Measurements from ENCODE around the gene ASXL3. TPM values are rescaled to one million over a fixed set of nuclear protein-coding genes. Genes with fewer than 3 reads are reported as not detected.

Gene ASXL3
- total RNA-seq, 1 experiment from 2014 or later: not detected

- Histone ChIP-seq H3K4me3 (ENCODE audit: low read length) (no peak overlapping the region), H3K9me3 (ENCODE audit: low read length) (no peaks in the 10 kb centered on the region), H3K27ac (ENCODE audit: low read length) (no peak overlapping the region), H2AFZ (ENCODE audit: low read length) (no peak overlapping the region), H3F3A (ENCODE audit: low read length, unreplicated experiment) (no peaks in the 10 kb centered on the region), H3K9me2 (replicated peaks; ENCODE audit: low read length) (no peaks in the 10 kb centered on the region), H3K4me2 (ENCODE audit: low read length) (no peak overlapping the region), H3K9ac (ENCODE audit: low read length) (no peak overlapping the region), H3K36me3 (ENCODE audit: low read depth, low read length) (no peaks in the 10 kb centered on the region), H3K79me2 (ENCODE audit: low read length) (no peaks in the 10 kb centered on the region), H3K27me3 (ENCODE audit: low read length) (no peaks in the 10 kb centered on the region), H4K20me1 (ENCODE audit: low read length) (no peaks in the 10 kb centered on the region), H3K4me1 (ENCODE audit: insufficient read depth, low read length) (no peaks in the 10 kb centered on the region)
- POLR2A ChIA-PET (ENCODE audit: unreplicated experiment): no interaction called here
- DNase-seq (no peak), ATAC-seq (no peak)
- CTCF ChIA-PET: no interaction called here
- no TSS peak for BruUV-seq (replicated peaks)
- TF ChIP-seq, protein P1, sequence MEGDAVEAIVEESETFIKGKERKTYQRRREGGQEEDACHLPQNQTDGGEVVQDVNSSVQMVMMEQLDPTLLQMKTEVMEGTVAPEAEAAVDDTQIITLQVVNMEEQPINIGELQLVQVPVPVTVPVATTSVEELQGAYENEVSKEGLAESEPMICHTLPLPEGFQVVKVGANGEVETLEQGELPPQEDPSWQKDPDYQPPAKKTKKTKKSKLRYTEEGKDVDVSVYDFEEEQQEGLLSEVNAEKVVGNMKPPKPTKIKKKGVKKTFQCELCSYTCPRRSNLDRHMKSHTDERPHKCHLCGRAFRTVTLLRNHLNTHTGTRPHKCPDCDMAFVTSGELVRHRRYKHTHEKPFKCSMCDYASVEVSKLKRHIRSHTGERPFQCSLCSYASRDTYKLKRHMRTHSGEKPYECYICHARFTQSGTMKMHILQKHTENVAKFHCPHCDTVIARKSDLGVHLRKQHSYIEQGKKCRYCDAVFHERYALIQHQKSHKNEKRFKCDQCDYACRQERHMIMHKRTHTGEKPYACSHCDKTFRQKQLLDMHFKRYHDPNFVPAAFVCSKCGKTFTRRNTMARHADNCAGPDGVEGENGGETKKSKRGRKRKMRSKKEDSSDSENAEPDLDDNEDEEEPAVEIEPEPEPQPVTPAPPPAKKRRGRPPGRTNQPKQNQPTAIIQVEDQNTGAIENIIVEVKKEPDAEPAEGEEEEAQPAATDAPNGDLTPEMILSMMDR (conservative IDR thresholded peaks at IDR 0.05; ENCODE audit: low read depth, low read length): no peak
- TF ChIP-seq EZH2 (IDR thresholded peaks at IDR 0.05; ENCODE audit: low read length, unreplicated experiment) (no peak), EZH2phosphoT487 (IDR thresholded peaks at IDR 0.05; ENCODE audit: borderline replicate concordance, low read length) (no peak)
- intact Hi-C loops (cut with micrococcal nuclease): no loop called here
These were observed 25.4 kb downstream of the ASXL3 start for GRCh38 chr18:33603454-33603853.

DNA sequence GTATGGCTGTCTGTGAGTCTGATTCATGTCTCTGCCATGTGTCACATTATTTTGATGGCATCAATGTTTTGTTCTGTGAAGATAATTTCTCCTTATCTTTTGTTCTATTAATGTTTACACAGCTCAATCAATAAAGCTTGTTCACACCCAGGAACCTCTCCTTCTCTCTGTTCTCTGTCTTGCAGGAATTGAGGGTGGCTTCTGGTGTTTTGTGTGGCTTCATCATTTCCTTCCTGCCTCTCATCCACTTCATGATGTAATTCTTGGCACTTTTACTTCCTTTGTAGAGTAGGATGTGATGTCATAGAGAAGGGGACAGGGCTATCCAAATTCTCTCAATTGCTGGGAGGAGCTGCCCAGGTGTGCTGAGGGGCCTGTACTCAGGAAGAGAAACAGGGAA is 27.2 kb downstream of the ASXL3 start:
- no peaks in the 10 kb centered on the region for H3K4me1 ChIP-seq (ENCODE audit: insufficient read depth, low read length)
- ATAC-seq: no peak
- TF ChIP-seq EZH2phosphoT487 (IDR thresholded peaks at IDR 0.05; ENCODE audit: borderline replicate concordance, low read length) (no peak), EZH2 (IDR thresholded peaks at IDR 0.05; ENCODE audit: low read length, unreplicated experiment) (no peak)
- TF ChIP-seq, protein P1 (conservative IDR thresholded peaks at IDR 0.05; ENCODE audit: low read depth, low read length): no peak

GRCh38 chr18:33606621-33607020 is 28.6 kb downstream of the ASXL3 start:
- Histone ChIP-seq H3K27me3 (ENCODE audit: low read length) (no peaks in the 10 kb centered on the region), H3K4me1 (ENCODE audit: insufficient read depth, low read length) (no peaks in the 10 kb centered on the region), H3K9ac (ENCODE audit: low read length) (no peak overlapping the region), H3K79me2 (ENCODE audit: low read length) (no peaks in the 10 kb centered on the region), H4K20me1 (ENCODE audit: low read length) (no peaks in the 10 kb centered on the region), H3K4me3 (ENCODE audit: low read length) (no peak overlapping the region), H3K36me3 (ENCODE audit: low read depth, low read length) (no peaks in the 10 kb centered on the region), H3K9me3 (ENCODE audit: low read length) (no peaks in the 10 kb centered on the region), H3K27ac (ENCODE audit: low read length) (no peak overlapping the region), H3K4me2 (ENCODE audit: low read length) (no peak overlapping the region), H2AFZ (ENCODE audit: low read length) (no peak overlapping the region), H3K9me2 (replicated peaks; ENCODE audit: low read length) (no peaks in the 10 kb centered on the region), H3F3A (ENCODE audit: low read length, unreplicated experiment) (no peaks in the 10 kb centered on the region)
- TF ChIP-seq, protein P1 (conservative IDR thresholded peaks at IDR 0.05; ENCODE audit: low read depth, low read length): no peak
- TF ChIP-seq EZH2phosphoT487 (IDR thresholded peaks at IDR 0.05; ENCODE audit: borderline replicate concordance, low read length): no peak
- TF ChIP-seq EZH2 (IDR thresholded peaks at IDR 0.05; ENCODE audit: low read length, unreplicated experiment): no peak
- POLR2A ChIA-PET (ENCODE audit: unreplicated experiment): no interaction called here
- DNase-seq (no peak), ATAC-seq (no peak)
- intact Hi-C loops (cut with micrococcal nuclease): no loop called here
- BruUV-seq (replicated peaks): no TSS peak
- CTCF ChIA-PET: no interaction called here

More for the DNA sequence above, 27.2 kb downstream of the ASXL3 start:
- Histone ChIP-seq H3K9me3 (ENCODE audit: low read length) (no peaks in the 10 kb centered on the region), H3K4me3 (ENCODE audit: low read length) (no peak overlapping the region), H3K4me2 (ENCODE audit: low read length) (no peak overlapping the region), H3K9ac (ENCODE audit: low read length) (no peak overlapping the region), H3K9me2 (replicated peaks; ENCODE audit: low read length) (no peaks in the 10 kb centered on the region), H3K36me3 (ENCODE audit: low read depth, low read length) (no peaks in the 10 kb centered on the region), H3K27me3 (ENCODE audit: low read length) (no peaks in the 10 kb centered on the region), H2AFZ (ENCODE audit: low read length) (no peak overlapping the region), H3F3A (ENCODE audit: low read length, unreplicated experiment) (no peaks in the 10 kb centered on the region), H3K79me2 (ENCODE audit: low read length) (no peaks in the 10 kb centered on the region), H4K20me1 (ENCODE audit: low read length) (no peaks in the 10 kb centered on the region), H3K27ac (ENCODE audit: low read length) (no peak overlapping the region)
- POLR2A ChIA-PET (ENCODE audit: unreplicated experiment): no interaction called here
- CTCF ChIA-PET: no interaction called here
- DNase-seq: no peak
- BruUV-seq (replicated peaks): no TSS peak
- intact Hi-C loops (cut with micrococcal nuclease): no loop called here
